Measurements from ENCODE around the gene SMIM45.

SMIM45 gene

DNA sequence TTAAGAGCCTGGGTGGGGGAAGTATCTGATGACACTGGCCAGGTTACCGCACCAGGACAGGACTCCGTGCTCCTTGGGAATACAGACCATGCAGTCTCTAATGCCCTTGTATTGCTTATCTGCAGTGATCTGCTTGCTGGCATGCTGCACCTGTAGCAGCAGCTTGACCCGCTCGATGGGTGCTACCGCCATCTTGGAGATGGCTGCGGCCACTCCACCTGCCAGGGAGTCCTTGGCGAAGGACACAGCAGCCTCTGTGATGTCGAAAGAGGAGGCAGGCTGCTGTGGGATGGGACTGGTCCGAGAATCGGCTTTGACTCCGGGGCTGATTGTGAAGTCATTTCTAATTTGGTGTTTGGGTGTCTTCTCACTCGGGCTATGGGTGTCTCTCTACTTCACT is 49.8 kb downstream of the SMIM45 start:
- no peak for DNase-seq (ENCODE audit: extremely low spot score)
- ChIA-PET POLR2A (no interaction called here), CTCF (no interaction called here)
- TF ChIP-seq, protein P1, sequence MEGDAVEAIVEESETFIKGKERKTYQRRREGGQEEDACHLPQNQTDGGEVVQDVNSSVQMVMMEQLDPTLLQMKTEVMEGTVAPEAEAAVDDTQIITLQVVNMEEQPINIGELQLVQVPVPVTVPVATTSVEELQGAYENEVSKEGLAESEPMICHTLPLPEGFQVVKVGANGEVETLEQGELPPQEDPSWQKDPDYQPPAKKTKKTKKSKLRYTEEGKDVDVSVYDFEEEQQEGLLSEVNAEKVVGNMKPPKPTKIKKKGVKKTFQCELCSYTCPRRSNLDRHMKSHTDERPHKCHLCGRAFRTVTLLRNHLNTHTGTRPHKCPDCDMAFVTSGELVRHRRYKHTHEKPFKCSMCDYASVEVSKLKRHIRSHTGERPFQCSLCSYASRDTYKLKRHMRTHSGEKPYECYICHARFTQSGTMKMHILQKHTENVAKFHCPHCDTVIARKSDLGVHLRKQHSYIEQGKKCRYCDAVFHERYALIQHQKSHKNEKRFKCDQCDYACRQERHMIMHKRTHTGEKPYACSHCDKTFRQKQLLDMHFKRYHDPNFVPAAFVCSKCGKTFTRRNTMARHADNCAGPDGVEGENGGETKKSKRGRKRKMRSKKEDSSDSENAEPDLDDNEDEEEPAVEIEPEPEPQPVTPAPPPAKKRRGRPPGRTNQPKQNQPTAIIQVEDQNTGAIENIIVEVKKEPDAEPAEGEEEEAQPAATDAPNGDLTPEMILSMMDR (IDR thresholded peaks at IDR 0.05; ENCODE audit: control extremely low read depth, extremely low read depth, low read depth, missing control alignments): no peak

DNA sequence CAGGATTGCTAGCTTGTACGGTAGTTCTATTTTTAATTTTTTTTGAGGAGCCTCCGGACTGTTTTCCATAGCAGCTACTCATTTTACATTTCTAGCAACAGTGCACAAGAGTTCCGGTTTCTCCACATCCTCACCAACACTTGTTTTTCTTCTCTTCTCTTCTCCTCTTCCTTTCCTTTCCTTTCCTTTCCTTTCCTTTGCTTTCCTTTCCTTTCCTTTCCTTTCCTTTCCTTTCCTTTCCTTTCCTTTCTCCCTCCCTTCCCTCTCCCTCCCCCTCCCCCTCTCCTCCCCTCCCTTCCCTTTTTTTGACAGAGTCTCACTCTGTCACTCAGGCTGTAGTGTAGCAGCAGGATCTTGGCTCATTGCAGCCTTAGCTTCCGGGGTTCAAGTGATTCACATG is 56.0 kb downstream of the SMIM45 start:
- ChIA-PET POLR2A (no interaction called here), CTCF (interaction anchor here (1.8 kb wide), 1 partner anchor 25 kb away, joined by 4 read pairs; no protein-coding TSS in a partner anchor)
- TF ChIP-seq, protein P1 (IDR thresholded peaks at IDR 0.05; ENCODE audit: control extremely low read depth, extremely low read depth, low read depth, missing control alignments): no peak
- no peak for DNase-seq (ENCODE audit: extremely low spot score)
